Spinal cord (tissue), 10 donors: ENCODE data around the gene ADIPOR1. TPM values are rescaled to one million over a fixed set of nuclear protein-coding genes. Genes with fewer than 3 reads are reported as not detected.
"Not testable (repeated sequence)": the region's sequence is repeated elsewhere in the genome, so short reads cannot be mapped to it uniquely, and the experiment has no call there.

ENCODE experiments used
- DNase-seq, 6 donors: peaks; one replicate each; pipeline versions ENCODE4 v3.0.0 to v3.0.0-alpha.2; 2013 to 2015; ENCODE audit warnings: low spot score in 6 of 6, low read depth in 4 of 6
- H3K27ac ChIP-seq: one replicate; pipeline ENCODE4 v1.5.1; 2013; ENCODE audit warnings: low read depth, low read length, control low read depth
- H3K27me3 ChIP-seq: one replicate; pipeline ENCODE4 v1.6.1; 2013; ENCODE audit warnings: low read length; ENCODE audit not compliant: control insufficient read depth, insufficient read depth
- H3K36me3 ChIP-seq: one replicate; pipeline ENCODE4 v1.6.1; 2013; ENCODE audit warnings: low read length; ENCODE audit not compliant: control insufficient read depth, insufficient read depth
- H3K4me1 ChIP-seq: one replicate; pipeline ENCODE4 v1.6.1; 2013; ENCODE audit warnings: low read length; ENCODE audit not compliant: control insufficient read depth, insufficient read depth
- H3K4me3 ChIP-seq: one replicate; pipeline ENCODE4 v1.5.1; 2013; ENCODE audit warnings: low read depth, low read length, control low read depth
- H3K9me3 ChIP-seq: one replicate; pipeline ENCODE4 v1.6.1; 2013; ENCODE audit warnings: low read length; ENCODE audit not compliant: control insufficient read depth, insufficient read depth
- WGBS: methylation state at CpG from one replicate; pipeline ENCODE4 v1.1.5; 2013; ENCODE audit warnings: missing lambda C conversion rate; ENCODE audit not compliant: insufficient coverage; 5-methylcytosine and 5-hydroxymethylcytosine counted together
- polyA plus RNA-seq, 2 donors: library from polyadenylated mRNA; unstranded; fragments of 120-200 nt; gene quantifications; one replicate each; pipeline ENCODE4 v1.2.1, GENCODE V29; 2013; ENCODE audit not compliant: insufficient read length in 2 of 2
- total RNA-seq, 2 donors: library from RNA; depleted of rRNA in 1 of 2; stranded (reverse); fragments of 120-200 nt in 1 of 2; fragments of >200 nt in 1 of 2; gene quantifications; one replicate each; pipeline versions ENCODE4 v1.2.3 to v1.2.4, GENCODE V29; 2013 to 2014
- donor health status: healthy.

Gene ADIPOR1
- total and polyA plus RNA-seq, 4 donors: 74.8 to 114 (median 84.0) TPM

GRCh38 chr1:202994756-202995155, 36.6 kb upstream of the ADIPOR1 start:
- H3K27me3 ChIP-seq: peaks cover 26% of the 10 kb centered on the region
- no peaks in the 10 kb centered on the region for H3K4me1 ChIP-seq
- H3K9me3 ChIP-seq: no peaks in the 10 kb centered on the region
- DNase-seq: no peak
- 81% methylated on average over 3 of the region's 3 CpGs for WGBS
- no peak overlapping the region for H3K4me3 ChIP-seq
- no peaks in the 10 kb centered on the region for H3K36me3 ChIP-seq
- no peak overlapping the region for H3K27ac ChIP-seq

GRCh38 chr1:202991112-202991511, 33.0 kb upstream of the ADIPOR1 start:
- Histone ChIP-seq H3K27ac (no peak overlapping the region), H3K9me3 (no peaks in the 10 kb centered on the region), H3K4me3 (no peak overlapping the region), H3K27me3 (peaks cover 20% of the 10 kb centered on the region), H3K36me3 (no peaks in the 10 kb centered on the region), H3K4me1 (no peaks in the 10 kb centered on the region)
- DNase-seq: no peak

- H3K4me3 ChIP-seq: no peak overlapping the region
- WGBS: no CpG with 5 or more reads among the region's 2 CpGs
Observed at GRCh38 chr1:202989879-202990278, 31.8 kb upstream of the ADIPOR1 start.

GRCh38 chr1:202987922-202988583, 29.9 kb upstream of the ADIPOR1 start:
- no peak for DNase-seq

More at GRCh38 chr1:202989879-202990278, 31.8 kb upstream of the ADIPOR1 start:
- H3K36me3 ChIP-seq: no peaks in the 10 kb centered on the region
- no peaks in the 10 kb centered on the region for H3K4me1 ChIP-seq
- DNase-seq: no peak
- peaks cover 15% of the 10 kb centered on the region for H3K27me3 ChIP-seq
- H3K27ac ChIP-seq: no peak overlapping the region
- H3K9me3 ChIP-seq: no peaks in the 10 kb centered on the region

GRCh38 chr1:202987255-202987654, 29.1 kb upstream of the ADIPOR1 start:
- Histone ChIP-seq H3K4me1 (no peaks in the 10 kb centered on the region), H3K27ac (no peak overlapping the region), H3K9me3 (no peaks in the 10 kb centered on the region), H3K4me3 (no peak overlapping the region), H3K36me3 (no peaks in the 10 kb centered on the region), H3K27me3 (peaks cover 14% of the 10 kb centered on the region)
- no peak for DNase-seq
- 73% methylated on average over 7 of the region's 7 CpGs for WGBS

More at GRCh38 chr1:202987922-202988583, 29.9 kb upstream of the ADIPOR1 start:
- no peaks in the 10 kb centered on the region for H3K36me3 ChIP-seq
- no peaks in the 10 kb centered on the region for H3K4me1 ChIP-seq
- no peak overlapping the region for H3K27ac ChIP-seq
- WGBS: 79% methylated on average over 5 of the region's 5 CpGs
- no peak overlapping the region for H3K4me3 ChIP-seq
- H3K27me3 ChIP-seq: peaks cover 14% of the 10 kb centered on the region
- H3K9me3 ChIP-seq: no peaks in the 10 kb centered on the region

- H3K36me3 ChIP-seq, DNase-seq, H3K27me3 ChIP-seq, H3K9me3 ChIP-seq, H3K4me3 ChIP-seq, H3K27ac ChIP-seq, H3K4me1 ChIP-seq: not testable (repeated sequence)
- WGBS: 85% methylated on average over 4 of the region's 9 CpGs
Observed at GRCh38 chr1:202986120-202986519, 28.0 kb upstream of the ADIPOR1 start.

GRCh38 chr1:202982715-202983430, 24.8 kb upstream of the ADIPOR1 start:
- no peaks in the 10 kb centered on the region for H3K36me3 ChIP-seq
- WGBS: no CpG with 5 or more reads among the region's 3 CpGs
- H3K4me3 ChIP-seq: no peak overlapping the region
- DNase-seq: no peak
- no peaks in the 10 kb centered on the region for H3K9me3 ChIP-seq
- no peak overlapping the region for H3K27ac ChIP-seq
- H3K27me3 ChIP-seq: peaks cover 7% of the 10 kb centered on the region
- H3K4me1 ChIP-seq: no peaks in the 10 kb centered on the region

GRCh38 chr1:202981939-202982338, 23.8 kb upstream of the ADIPOR1 start:
- WGBS: 100% methylated on average over 1 of the region's 2 CpGs

GRCh38 chr1:202979459-202979858, 21.3 kb upstream of the ADIPOR1 start:
- Histone ChIP-seq H3K27ac (no peak overlapping the region), H3K27me3 (peaks cover 15% of the 10 kb centered on the region), H3K4me1 (no peaks in the 10 kb centered on the region), H3K9me3 (no peaks in the 10 kb centered on the region), H3K4me3 (no peak overlapping the region), H3K36me3 (no peaks in the 10 kb centered on the region)
- DNase-seq: no peak
- WGBS: 83% methylated on average over 1 of the region's 2 CpGs

More at GRCh38 chr1:202981939-202982338, 23.8 kb upstream of the ADIPOR1 start:
- Histone ChIP-seq H3K27me3 (peaks cover 10% of the 10 kb centered on the region), H3K4me1 (no peaks in the 10 kb centered on the region), H3K4me3 (no peak overlapping the region), H3K27ac (no peak overlapping the region), H3K36me3 (no peaks in the 10 kb centered on the region), H3K9me3 (no peaks in the 10 kb centered on the region)
- DNase-seq: no peak

GRCh38 chr1:202976633-202977032, 18.5 kb upstream of the ADIPOR1 start:
- DNase-seq: no peak
- Histone ChIP-seq H3K4me3 (no peak overlapping the region), H3K9me3 (no peaks in the 10 kb centered on the region), H3K27me3 (peaks cover 16% of the 10 kb centered on the region), H3K36me3 (no peaks in the 10 kb centered on the region), H3K27ac (no peak overlapping the region), H3K4me1 (no peaks in the 10 kb centered on the region)
- 77% methylated on average over 2 of the region's 3 CpGs for WGBS
